NK-92 treated with Interleukin-12 subunit alpha and Interleukin-12 subunit beta, amount 100 ng/mL, for 24 hours (cell line): ENCODE data around the gene CDC20.
A peak's percentile ranks its signal among the peaks of the same experiment; 100 is the strongest.
"Not testable (repeated sequence)": the region's sequence is repeated elsewhere in the genome, so short reads cannot be mapped to it uniquely, and the experiment has no call there.

Experiments used
- DNase-seq: peaks from one replicate; lab custom pipeline; 2025; lab: John Stamatoyannopoulos, UW

The CDC20 gene

GRCh38 chr1:43383449-43383848 is 24.7 kb downstream of the CDC20 start:
- DNase-seq: no peak

DNA sequence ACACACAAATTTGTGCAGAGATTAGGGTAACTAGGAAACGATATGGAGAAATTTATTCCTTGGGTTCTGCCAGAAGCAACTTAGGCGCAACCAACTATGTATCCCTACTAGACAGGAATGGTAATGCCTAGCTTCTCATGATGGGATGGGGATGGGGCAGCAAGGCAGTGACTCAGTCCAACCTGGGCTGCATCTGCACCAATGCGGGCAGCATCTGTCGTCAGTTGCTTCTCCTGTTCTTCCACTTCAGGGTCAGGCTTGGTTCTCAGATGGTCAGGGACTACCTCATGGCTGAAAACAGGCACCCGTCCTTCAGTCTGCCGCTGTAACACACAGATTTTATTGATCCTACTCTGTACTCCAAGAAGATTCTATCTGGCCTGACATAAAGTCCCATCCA is 27.9 kb downstream of the CDC20 start:
- no peak for DNase-seq

- DNase-seq: no peak
Observed at GRCh38 chr1:43387976-43388599, 29.3 kb downstream of the CDC20 start.

GRCh38 chr1:43388613-43389012 is 29.8 kb downstream of the CDC20 start:
- no peak for DNase-seq

DNA sequence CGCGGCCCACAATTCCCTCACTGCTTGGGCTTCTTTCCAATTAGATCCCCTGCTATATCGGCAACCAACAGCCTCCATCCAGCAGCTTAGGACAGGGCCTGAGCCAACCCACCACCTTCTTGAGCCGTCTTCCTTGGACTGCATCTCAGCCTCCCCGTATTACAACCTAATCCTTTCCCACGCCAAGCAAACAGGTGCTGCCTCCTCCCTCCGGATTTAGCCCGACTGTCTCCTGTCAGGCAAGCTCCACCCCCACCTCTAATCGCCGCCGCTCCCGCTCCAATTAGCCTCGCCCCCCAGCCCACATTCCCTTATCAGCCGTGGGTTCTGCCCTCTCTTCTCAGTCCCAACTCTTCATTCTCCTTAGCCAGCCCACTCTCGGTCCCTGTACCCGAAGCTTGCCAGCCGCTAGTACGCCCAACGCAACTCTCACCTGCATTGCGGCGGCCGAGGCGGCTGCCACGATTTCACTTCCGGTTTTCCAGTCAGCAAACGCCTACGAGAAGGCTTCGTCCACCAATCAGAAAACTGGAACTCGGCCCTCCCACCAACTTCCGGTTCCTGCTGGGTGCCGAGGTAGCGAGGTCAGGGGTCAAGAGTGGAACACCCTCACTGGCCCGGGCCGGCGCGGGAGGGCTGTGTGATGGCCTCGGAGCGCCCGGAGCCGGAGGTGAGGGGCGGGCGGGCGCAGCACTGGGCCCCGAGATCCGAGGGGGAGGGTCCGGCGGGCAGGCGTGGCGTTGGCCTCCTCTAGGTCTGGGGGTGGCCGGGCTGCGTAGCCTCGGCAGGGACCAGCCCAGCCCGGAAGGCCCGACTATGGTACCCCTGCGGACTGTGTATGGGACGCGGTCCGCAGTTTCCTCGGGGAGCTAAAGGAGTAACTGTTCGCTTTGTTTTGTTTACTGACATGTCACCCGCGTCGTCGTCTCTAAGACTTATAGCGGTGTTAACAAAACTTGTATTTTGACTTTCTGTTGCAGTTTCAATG is 30.8 kb downstream of the CDC20 start, which contains the start of the genes MED8 and SZT2:
Gene MED8 (minus strand): TSS at position 475 of the 988 bp plus-strand sequence. CDS start 36 bp downstream, at position 439.
Gene SZT2 (plus strand): TSS at position 574 of the 988 bp plus-strand sequence. CDS start 70 bp downstream, at position 644.
- peak; percentile 87 for DNase-seq

GRCh38 chr1:43392702-43393101 is 33.9 kb downstream of the CDC20 start:
- no peak for DNase-seq

DNA sequence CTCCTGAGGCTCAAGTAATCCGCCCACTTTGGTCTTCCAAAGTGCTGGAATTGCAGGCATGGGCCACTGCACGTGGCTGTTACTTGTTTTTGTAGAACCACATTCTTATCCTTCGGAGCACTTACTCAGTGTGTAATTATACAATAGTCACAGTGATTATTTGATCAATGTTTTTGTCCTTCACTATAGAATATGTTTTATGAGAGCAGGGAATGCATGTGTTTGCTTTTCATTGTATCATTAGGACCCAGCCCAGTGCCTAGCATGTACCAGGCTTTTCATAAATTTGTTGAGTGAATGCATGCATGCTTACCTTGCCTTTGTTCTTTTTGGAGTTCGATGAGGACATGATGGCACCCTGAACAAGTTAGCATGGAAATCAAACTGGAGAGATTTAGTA is 36.7 kb downstream of the CDC20 start:
- no peak for DNase-seq

GRCh38 chr1:43396059-43396458 is 37.3 kb downstream of the CDC20 start:
- DNase-seq: no peak

GRCh38 chr1:43398227-43398626 is 39.4 kb downstream of the CDC20 start:
- DNase-seq: no peak

- not testable (repeated sequence) for DNase-seq
Observed at GRCh38 chr1:43400441-43400840, 41.7 kb downstream of the CDC20 start.

DNA sequence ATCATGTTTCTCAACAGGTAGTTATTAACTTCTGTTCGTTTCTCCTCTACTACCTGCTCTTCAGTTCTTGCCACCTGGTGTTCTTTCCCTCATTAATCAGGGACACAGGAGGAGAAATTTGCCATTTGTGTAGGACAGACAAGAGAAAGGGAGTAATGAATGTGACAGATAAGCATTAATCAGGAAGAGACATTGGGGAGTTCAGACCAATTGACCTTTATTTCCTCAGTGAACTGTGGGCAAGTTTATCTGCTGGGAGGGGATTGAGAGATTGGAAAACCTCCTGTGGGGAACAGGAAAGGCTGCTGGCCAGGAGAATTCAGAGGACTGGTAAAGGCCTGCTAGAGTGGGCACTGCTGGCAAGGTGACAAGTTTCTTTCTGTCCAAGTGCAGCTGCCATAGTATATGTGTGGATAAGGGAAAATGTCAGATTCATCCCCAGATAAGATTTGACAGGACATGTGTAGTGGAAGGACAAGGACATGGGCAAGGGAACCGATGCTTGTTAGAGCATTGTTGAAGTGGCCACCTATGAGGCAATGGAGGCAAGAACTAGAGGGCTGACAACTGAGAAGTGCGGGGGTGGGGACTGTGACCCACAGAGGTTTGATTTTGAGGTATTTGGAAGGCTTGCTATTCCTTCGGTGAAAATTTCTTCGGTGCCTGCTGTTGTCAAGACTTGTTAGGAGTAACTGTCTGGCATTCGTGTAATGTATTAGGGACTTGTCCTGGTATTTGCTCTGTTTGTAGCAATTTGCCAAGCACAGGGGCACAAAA is 43.5 kb downstream of the CDC20 start:
- DNase-seq: no peak

- DNase-seq: no peak
Observed at GRCh38 chr1:43404353-43404752, 45.6 kb downstream of the CDC20 start.

- no peak for DNase-seq
Observed at GRCh38 chr1:43405219-43405875, 46.6 kb downstream of the CDC20 start.

DNA sequence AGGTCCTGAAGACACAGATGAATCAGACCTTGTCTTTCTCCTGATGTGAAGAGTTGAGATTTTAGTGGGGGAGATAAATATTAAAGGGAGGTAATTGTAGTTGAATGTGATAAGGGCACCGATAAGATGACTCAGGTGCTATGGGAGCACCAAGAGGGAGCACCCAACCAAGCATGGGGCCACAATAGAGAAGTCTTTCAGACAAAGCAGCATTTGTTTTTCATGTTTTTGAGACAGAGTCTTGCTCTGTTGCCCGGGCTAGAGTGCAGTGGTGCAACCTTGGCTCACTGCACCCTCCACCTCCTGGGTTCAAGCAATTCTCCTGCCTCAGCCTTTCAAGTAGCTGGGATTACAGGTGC is 47.1 kb downstream of the CDC20 start:
- DNase-seq: no peak

DNA sequence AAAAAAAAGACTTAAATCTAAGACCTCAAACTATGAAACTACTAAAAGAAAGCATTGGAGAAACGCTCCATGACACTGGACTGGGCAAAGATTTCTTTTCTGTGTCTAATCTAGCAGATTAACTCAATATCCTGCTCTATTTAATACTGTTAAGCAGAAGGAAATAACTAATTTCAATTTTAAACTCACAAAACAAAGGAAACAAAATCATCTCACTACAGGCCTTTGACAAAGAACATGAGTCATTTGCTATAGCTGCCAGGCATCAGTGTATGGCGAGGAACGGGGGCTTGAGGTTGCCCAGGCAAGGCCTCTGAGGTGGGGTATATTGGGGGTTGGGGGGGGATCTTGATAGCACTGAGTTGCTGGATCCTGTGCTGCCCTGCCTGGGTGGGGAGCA is 51.8 kb downstream of the CDC20 start:
- DNase-seq: no peak
